Inflammatory macrophage treated with lipopolysaccharide for 4 hours (primary cell): ENCODE measurements around the gene NOC2L.

Source experiments
- DNase-seq: peaks from one replicate; pipeline ENCODE4 v3.0.0-alpha.2; 2020

NOC2L gene

GRCh38 chr1:913491-914130 is 45.4 kb downstream of the NOC2L start:
- DNase-seq = no peak

- peak; percentile 18 for DNase-seq
Observed at GRCh38 chr1:912740-913301, 46.2 kb downstream of the NOC2L start.

- DNase-seq = no peak
Observed at GRCh38 chr1:911875-912739, 46.9 kb downstream of the NOC2L start.

- no peak for DNase-seq
Observed at GRCh38 chr1:910881-911721, 48.0 kb downstream of the NOC2L start.

- DNase-seq = no peak
Observed at GRCh38 chr1:910311-910880, 48.7 kb downstream of the NOC2L start.

GRCh38 chr1:909861-910310 is 49.2 kb downstream of the NOC2L start:
- DNase-seq = no peak

GRCh38 chr1:908661-909060 is 50.4 kb downstream of the NOC2L start:
- DNase-seq = no peak

GRCh38 chr1:907611-908451 is 51.2 kb downstream of the NOC2L start:
- no peak for DNase-seq

- DNase-seq = peak; percentile 88
Observed at GRCh38 chr1:906600-907420, 52.2 kb downstream of the NOC2L start.

GRCh38 chr1:905811-906599 is 53.1 kb downstream of the NOC2L start:
- DNase-seq = no peak

- DNase-seq = peak; percentile 32
Observed at GRCh38 chr1:905071-905749, 53.8 kb downstream of the NOC2L start.

- peak; percentile 61 for DNase-seq
Observed at GRCh38 chr1:904310-904950, 54.6 kb downstream of the NOC2L start.

- no peak for DNase-seq
Observed at GRCh38 chr1:903721-904271, 55.3 kb downstream of the NOC2L start.

GRCh38 chr1:903305-903704 is 55.8 kb downstream of the NOC2L start:
- no peak for DNase-seq

GRCh38 chr1:902802-903201 is 56.3 kb downstream of the NOC2L start:
- DNase-seq = no peak

GRCh38 chr1:901108-901859 is 57.8 kb downstream of the NOC2L start:
- no peak for DNase-seq

- no peak for DNase-seq
Observed at GRCh38 chr1:899636-900317, 59.3 kb downstream of the NOC2L start.
